ENCODE results near the gene MEDAG. TPM values are rescaled to one million over a fixed set of nuclear protein-coding genes. Genes with fewer than 3 reads are reported as not detected.

MEDAG gene
- total RNA-seq, 1 donor from 2014 or later: not detected

GRCh38 chr13:30908416-30908980 is 2.4 kb downstream of the MEDAG start:
- no peaks in the 10 kb centered on the region for H3K9me3 Mint-ChIP-seq
- peaks cover 52% of the 10 kb centered on the region for H3K27me3 Mint-ChIP-seq (ENCODE audit: low read depth)
- no peak overlapping the region for H3K27ac Mint-ChIP-seq (ENCODE audit: unreplicated experiment)
- no peak for TF ChIP-seq CTCF (conservative IDR thresholded peaks at IDR 0.05)
- no peak overlapping the region for H3K4me3 Mint-ChIP-seq
- no peak for DNase-seq (ENCODE audit: low read depth, low spot score)
- peaks cover 17% of the 10 kb centered on the region for H3K4me1 Mint-ChIP-seq
- no peaks in the 10 kb centered on the region for H3K36me3 Mint-ChIP-seq (ENCODE audit: low read depth)

- H3K27ac Mint-ChIP-seq (ENCODE audit: unreplicated experiment): peak overlapping the region; percentile 19
- H3K4me1 Mint-ChIP-seq: peaks cover 14% of the 10 kb centered on the region
- TF ChIP-seq CTCF (conservative IDR thresholded peaks at IDR 0.05): no peak
- no peaks in the 10 kb centered on the region for H3K36me3 Mint-ChIP-seq (ENCODE audit: low read depth)
- H3K4me3 Mint-ChIP-seq: no peak overlapping the region
- no peak for DNase-seq (ENCODE audit: low read depth, low spot score)
- no peaks in the 10 kb centered on the region for H3K9me3 Mint-ChIP-seq
- H3K27me3 Mint-ChIP-seq (ENCODE audit: low read depth): peaks cover 32% of the 10 kb centered on the region
Measured at GRCh38 chr13:30910676-30911075, 4.6 kb downstream of the MEDAG start.

- Mint-ChIP-seq H3K36me3 (ENCODE audit: low read depth) (no peaks in the 10 kb centered on the region), H3K9me3 (no peaks in the 10 kb centered on the region), H3K27ac (ENCODE audit: unreplicated experiment) (no peak overlapping the region), H3K4me1 (peaks cover 5% of the 10 kb centered on the region), H3K4me3 (no peak overlapping the region), H3K27me3 (ENCODE audit: low read depth) (peaks cover 2% of the 10 kb centered on the region)
- DNase-seq (ENCODE audit: low read depth, low spot score): no peak
- TF ChIP-seq CTCF (conservative IDR thresholded peaks at IDR 0.05): no peak
Measured at GRCh38 chr13:30915691-30916541, 9.8 kb downstream of the MEDAG start.

- DNase-seq (ENCODE audit: low read depth, low spot score): no peak
- H3K4me1 Mint-ChIP-seq: peaks cover 5% of the 10 kb centered on the region
- H3K27ac Mint-ChIP-seq (ENCODE audit: unreplicated experiment): no peak overlapping the region
- no peak for TF ChIP-seq CTCF (conservative IDR thresholded peaks at IDR 0.05)
- no peaks in the 10 kb centered on the region for H3K36me3 Mint-ChIP-seq (ENCODE audit: low read depth)
- no peaks in the 10 kb centered on the region for H3K9me3 Mint-ChIP-seq
- no peaks in the 10 kb centered on the region for H3K27me3 Mint-ChIP-seq (ENCODE audit: low read depth)
- H3K4me3 Mint-ChIP-seq: no peak overlapping the region
Measured at GRCh38 chr13:30916991-30917390, 10.9 kb downstream of the MEDAG start.

- peaks cover 5% of the 10 kb centered on the region for H3K4me1 Mint-ChIP-seq
Measured at GRCh38 chr13:30918662-30919405, 12.8 kb downstream of the MEDAG start.

More at GRCh38 chr13:30918662-30919405, 12.8 kb downstream of the MEDAG start:
- Mint-ChIP-seq H3K27me3 (ENCODE audit: low read depth) (no peaks in the 10 kb centered on the region), H3K36me3 (ENCODE audit: low read depth) (no peaks in the 10 kb centered on the region), H3K27ac (ENCODE audit: unreplicated experiment) (no peak overlapping the region), H3K4me3 (no peak overlapping the region), H3K9me3 (no peaks in the 10 kb centered on the region)
- no peak for DNase-seq (ENCODE audit: low read depth, low spot score)
- TF ChIP-seq CTCF (conservative IDR thresholded peaks at IDR 0.05): no peak
